HG03095 (cell line): ENCODE measurements around the gene NSF.
"Not testable (repeated sequence)": the region's sequence is repeated elsewhere in the genome, so short reads cannot be mapped to it uniquely, and the experiment has no call there.

Source experiments
- ATAC-seq: cut with Tn5 transposase; IDR thresholded peaks from one replicate; pipeline ENCODE4 v1.9.1; 2021; ENCODE audit warnings: moderate library complexity; ENCODE audit not compliant: unreplicated experiment

Gene NSF

DNA sequence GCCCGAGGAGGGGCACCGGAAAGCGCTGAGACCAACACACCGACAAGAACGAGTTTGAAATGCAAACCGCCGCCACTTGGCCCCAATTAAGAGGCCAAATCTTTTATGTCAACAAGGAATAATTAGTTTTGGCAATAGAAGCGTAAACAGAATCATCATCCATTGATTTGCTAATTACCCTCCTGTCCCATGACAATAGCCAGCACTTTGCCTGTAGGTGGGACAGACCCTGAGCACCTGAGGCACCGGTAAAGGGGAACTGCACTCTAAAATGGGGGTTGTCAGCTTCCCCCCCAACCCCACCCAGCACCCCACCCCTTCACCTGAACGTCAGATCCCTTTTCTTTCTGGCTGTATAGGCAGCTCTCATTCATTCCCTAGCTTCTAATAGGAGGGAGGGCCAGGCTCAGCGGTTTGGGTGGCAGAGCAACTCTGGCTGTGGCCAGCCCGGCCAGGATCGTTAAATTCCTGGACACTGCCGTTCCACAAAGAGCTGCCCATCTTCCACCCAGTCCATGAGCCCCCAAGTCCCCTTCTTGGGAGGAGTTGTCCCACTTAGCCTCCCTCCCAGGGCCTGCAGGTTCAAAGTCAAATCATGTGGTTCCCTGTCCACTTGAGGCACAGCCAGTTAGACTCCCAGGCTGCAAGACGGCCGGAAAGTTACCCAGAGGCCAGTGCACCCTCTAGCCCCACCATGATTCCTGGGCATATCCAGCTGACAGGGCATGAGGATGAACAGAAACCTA is 182.2 kb downstream of the NSF start:
- no peak for ATAC-seq

DNA sequence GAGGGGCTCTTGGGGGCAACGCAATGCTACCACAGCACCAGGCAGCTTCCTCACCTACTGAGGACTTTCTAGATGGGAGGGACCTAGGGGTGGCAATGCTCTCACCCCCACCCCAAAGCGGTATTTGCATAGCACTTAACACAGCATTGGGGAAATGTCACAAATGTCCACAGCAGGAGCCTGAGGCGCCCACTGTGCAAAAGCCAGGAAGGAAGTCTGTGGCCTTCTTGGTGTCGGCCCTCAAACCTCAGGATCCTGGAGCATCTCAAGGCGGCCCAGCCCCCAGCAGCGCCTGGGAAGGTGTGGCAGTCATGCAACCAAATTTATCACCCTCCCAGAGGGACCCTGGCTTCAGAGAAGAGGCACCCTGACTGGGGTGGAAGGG is 182.7 kb downstream of the NSF start:
- ATAC-seq: no peak

GRCh38 chr17:46773676-46774075 is 183.2 kb downstream of the NSF start:
- ATAC-seq: no peak

DNA sequence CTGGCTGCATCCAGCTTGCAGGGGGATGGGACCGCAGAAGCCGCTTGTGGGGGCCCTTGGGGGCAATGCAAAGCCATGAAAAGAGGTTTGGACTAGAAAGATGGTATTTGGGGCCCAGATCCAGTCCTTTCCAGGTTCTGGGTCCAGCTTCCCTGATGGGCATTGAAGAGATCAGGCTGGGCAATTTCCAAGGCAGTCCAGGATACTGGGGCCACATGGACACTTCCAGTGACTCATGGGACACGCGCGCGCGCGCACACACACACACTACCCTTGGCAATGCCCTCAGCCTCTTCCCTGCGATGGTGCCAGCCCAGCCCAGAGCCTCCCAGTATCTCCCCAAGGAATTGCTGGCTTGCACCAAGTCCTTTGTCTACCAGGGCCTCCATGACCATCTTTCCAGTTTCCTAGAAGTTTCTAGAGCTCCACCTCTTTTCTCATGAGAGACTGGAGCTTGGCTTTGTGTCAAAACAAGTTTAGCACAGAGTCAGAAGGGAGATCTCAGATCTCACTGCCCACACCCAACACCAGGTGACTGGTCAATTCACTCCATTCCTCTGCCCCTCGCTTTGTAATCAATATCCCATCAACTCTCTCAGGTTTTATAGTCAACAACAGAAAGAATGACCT is 183.8 kb downstream of the NSF start:
- ATAC-seq: no peak

GRCh38 chr17:46776298-46777005 is 186.0 kb downstream of the NSF start:
- ATAC-seq: no peak

DNA sequence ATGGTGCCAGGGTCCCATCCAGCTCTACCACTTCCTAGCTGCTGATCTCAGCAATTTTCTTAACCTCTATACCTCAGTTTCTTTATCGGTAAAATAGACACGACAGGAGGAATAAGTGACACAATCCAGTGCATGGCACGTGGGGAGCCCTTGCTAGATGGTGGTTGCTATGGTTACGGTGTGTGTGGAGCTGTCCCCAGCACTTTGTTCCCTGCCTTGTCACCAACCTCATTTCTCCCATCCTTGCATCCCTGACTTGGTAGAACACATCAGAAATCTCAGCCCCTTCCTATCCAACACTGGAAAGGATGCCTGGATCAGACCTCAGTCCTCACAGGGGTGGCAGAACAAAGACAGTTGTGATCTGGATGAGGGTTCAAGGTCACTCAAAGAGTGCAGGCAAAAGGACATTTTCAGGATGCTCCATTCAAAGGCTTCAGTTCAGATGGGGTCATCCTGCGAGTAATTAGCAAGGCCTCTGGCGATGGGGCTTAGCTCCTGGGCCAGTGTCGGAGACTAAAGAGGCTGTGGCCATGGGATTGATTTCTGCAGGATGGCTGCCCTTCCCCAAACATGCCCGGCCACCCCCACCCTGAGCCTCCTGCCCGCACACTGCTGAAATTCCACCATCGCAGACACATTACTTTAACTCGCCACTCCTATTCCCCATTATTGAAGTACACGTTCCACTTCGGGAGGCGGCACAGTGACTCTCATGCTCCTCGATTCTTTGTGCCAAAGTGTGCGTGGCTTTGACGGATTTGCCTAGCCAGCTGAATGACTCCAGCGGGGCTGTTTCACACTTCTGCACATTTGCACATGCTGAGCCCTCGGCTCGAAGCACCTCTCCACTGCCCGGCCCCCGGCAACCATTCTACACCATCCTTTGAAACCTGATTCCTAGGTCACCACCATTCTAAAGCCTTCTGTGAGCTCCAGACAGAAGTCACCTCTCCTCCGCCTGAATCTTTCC is 187.8 kb downstream of the NSF start:
- ATAC-seq: no peak

- ATAC-seq: no peak
These were observed 189.5 kb downstream of the NSF start for GRCh38 chr17:46780003-46780373.

DNA sequence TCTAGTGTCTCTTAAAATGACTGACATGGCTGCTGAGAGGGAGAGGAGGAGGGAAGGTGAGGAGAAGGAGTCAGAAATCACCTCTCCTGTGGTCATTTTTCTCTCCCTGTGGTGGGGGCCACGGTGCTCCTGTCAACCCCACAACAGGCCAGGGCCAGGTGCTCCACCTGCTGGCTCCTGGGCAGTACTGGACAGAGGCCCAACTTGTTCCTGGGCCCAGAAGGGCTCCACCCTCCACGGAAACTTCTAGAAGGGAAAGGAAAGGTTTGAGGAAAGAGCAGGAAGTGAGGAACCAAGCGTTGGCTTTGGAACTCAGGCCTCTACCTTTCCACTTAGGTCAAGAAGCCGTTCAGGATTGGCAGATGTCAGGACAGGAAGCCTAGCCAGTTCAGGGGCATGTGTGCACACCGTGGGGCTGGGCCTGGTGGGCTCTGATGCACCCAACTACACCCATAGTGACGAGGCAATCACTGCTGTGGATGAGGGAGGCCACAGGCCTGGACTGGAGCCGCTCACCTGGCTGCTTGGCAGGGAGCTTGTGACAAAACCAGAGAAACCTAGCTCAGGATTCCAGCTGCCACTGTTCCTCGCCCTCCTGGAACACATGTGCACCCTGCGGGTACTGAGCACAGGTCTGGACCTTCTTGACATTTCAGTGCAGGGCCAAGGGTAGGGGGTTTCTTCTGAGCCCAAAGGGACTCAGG is 191.9 kb downstream of the NSF start:
- ATAC-seq: no peak

GRCh38 chr17:46783031-46783593 is 192.6 kb downstream of the NSF start:
- no peak for ATAC-seq

GRCh38 chr17:46785696-46786095 is 195.2 kb downstream of the NSF start:
- no peak for ATAC-seq

DNA sequence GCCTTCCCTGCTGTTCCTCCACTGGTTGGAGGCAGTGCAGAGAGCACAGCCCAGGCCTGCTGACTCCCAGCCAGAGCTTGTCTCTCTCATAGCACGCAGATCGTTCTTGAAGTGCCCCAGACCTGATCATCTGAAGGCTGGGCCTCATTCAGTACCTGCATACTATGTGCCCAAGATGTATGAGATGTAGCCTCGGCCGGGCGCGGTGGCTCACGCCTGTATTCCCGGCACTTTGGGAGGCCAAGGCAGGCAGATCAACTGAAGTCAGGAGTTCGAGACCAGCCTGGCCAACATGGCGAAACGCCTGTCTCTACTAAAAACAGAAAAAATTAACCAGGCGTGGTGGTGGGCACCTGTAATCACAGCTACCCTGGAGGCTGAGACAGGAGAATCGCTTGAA is 197.0 kb downstream of the NSF start:
- no peak for ATAC-seq

- ATAC-seq: no peak
These were observed 197.8 kb downstream of the NSF start for GRCh38 chr17:46788300-46788699.

DNA sequence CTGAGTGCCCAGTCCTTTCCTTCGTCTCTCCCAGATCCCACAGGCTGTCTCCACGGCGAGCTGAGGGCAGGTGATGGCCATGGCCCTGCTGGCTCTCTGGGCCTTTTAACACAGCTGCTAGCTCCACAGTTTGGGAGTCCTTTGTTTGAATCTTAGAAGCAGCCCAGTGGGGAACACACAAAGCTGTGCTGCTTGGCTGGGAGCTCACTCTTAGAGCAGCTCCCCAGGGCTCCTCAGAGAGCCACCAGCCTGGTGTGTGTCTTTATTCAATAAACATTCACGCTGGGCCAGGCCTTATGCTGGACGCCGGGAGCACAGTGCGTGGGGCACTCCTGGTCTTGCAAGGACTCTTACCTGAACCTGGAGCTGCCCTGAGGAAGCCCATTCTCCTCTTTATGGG is 198.3 kb downstream of the NSF start:
- ATAC-seq: no peak

GRCh38 chr17:46789610-46790009 is 199.1 kb downstream of the NSF start:
- no peak for ATAC-seq

GRCh38 chr17:46790216-46790615 is 199.7 kb downstream of the NSF start:
- no peak for ATAC-seq

- no peak for ATAC-seq
These were observed 201.1 kb downstream of the NSF start for GRCh38 chr17:46791531-46791930.

- no peak for ATAC-seq
These were observed 201.6 kb downstream of the NSF start for GRCh38 chr17:46792071-46792470.

- not testable (repeated sequence) for ATAC-seq
These were observed 202.6 kb downstream of the NSF start for GRCh38 chr17:46793023-46793422.

- ATAC-seq: no peak
These were observed 203.1 kb downstream of the NSF start for GRCh38 chr17:46793541-46793940.

DNA sequence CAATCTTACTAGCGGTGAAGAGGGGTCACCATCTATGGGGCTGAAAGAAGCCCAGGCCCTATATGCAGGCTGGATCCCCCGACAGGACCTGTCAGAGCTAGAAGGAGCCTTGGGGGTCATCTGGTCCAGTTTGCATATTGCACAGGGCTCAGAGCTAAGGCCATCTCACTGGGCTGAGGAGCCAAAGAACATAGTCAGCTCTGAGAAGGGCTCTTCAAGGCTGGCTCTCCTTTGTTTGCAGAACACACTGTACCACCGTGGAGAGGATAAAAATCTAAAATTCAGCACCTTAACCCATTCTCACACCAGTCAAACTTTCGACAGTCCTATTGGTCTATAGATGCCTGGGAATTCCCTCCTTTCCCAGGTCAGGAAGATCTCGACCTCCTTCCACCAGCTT is 203.8 kb downstream of the NSF start:
- no peak for ATAC-seq
